ENCODE results near the gene SH3GL2.
A peak's percentile ranks its signal among the peaks of the same experiment; 100 is the strongest.

The SH3GL2 gene

DNA sequence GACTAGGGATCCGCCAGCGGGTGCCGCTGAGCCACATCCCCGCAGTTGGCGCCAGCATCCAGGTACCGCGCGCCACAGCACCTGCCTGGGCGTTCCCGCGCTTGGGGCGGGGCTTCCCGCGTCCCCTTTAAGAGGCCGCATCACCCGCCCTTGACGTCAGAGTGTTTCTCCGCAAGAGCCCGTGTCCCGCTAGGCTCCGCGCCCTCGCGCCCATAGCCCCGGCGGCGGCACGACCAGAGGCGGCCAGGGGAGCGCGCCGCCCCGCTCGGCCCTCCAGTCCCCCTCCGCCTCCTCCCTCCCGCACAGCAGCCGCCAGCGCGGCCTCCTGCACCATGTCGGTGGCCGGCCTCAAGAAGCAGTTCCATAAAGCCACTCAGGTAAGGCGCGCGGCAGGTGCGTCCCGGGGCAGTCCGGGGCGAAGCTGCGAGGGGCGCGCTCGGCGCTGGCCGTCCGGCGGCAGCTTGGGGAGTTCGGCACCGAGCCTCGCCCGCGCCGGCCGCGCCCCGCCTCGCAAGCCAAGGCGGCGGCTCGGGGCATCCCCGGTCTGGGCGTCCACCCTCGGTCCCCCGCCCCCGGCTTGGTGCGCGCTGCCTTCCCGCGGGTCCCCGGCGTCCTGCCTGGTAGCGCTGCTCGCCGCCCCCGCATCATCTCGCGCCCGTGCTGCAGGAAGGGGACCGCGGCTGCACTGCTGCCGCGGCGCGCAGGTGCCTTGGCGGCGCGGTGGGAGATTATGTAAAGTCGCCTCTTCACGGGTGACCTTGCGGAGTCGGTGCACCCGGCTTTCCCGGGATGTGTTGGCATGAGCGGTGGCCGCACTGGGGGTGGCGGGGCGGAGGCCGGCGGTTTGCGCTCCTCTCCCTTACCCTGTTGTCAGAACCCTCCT is at the start of gene SH3GL2:
Gene SH3GL2, plus strand, starts transcription at position 156 of the 883 bp plus-strand sequence.
- no peak for DNase-seq

DNA sequence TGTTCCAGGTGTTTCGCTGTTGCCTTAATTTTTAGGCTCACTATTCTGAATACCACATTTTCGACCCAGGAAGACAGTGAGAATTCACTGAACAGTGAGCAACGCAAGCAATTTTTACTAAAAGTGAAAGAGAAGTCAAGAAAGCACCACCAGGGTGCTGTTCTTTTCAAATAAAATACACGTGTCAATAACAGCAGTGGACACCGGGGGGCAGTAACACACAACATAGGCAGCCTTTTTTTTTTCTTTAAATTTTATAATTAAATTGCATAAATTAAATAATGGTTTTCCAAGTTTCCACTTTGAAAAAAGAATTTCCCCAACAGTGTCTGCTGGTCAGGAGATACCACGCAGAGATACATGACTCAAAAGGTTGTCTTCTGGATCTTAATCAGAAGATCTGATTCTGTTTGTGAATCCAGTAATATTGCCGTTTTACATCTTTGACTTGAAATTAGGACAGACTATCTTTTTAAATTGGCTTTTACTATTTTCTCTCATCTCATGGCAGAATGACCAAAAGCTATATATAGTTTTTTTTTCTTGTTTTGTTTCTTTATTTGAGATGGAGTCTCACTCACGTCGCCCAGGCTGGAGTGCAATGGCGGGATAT is 47.1 kb upstream of the SH3GL2 start:
- peak in 1 of 2 experiments; percentile 12 for DNase-seq

GRCh38 chr9:17532461-17532860 is 46.4 kb upstream of the SH3GL2 start:
- DNase-seq, result no peak

DNA sequence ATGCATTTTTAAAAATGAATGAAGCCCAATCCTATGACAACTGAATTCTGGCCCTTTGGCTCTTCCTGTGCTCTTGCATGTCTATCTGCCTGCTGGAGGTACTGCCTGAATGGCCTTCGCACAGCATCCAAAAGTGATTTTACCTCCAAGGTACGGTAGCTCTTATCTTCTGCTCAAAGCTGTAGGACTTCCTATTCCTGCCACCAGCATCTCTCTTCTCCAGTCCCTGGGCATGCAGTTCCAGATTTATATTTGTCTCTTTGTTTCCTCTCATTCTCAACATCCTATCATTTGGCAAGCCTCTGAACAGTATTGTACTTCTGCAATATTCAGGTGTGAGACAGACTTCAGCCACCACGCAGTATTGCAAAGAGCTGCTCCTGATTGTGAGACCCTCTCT is 43.7 kb upstream of the SH3GL2 start:
- DNase-seq, result no peak

DNA sequence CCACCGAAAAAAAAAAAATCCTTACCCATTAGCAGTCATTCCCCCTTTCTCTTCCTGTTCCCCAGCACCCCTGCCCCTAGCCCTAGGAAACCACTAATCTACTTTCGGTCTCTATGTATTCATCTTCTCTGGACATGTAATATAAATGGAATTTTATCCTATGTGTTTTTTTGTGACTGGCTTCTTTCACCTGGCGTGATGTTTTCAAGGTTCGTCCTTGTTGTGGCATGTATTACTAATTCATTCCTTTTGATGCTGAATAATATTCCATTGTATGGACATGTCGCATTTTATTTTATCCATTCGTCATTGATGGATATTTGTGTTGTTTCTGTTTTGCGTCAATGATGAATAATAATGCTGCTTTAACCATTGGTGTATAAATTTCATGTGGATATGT is 42.8 kb upstream of the SH3GL2 start:
- no peak for DNase-seq

GRCh38 chr9:17551023-17551422 is 27.8 kb upstream of the SH3GL2 start:
- DNase-seq, result no peak

DNA sequence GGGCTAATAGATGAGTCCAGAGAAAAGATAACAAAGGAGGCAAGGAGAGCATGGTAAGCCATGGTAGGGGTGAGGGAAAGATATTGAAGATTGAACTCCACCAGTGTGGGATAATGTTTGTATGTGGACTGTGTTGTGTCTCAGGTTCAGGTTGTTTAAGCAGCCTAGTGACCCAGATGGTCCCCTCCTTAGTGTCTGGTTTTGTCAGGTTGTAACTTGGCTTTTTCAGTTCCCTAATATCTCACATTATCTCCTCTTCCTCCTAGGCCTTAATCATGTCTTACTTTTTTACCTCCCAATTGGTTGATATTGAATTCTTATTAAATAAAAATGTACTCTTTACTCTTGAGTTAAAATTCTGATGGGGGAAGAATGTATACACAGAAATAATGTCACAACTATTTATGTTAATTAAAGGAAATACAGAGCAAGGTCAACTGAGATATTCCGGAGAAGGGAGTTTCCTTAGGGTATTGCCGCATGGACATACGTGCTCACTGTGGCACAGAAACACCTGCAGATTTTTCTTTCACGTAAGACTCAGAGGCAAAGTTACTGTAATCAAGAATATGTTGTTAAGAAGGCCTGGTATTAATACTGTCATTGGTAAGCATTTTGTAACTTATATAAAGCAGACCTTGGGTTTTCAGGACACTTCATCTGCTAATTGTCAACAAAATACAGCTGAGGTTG is 23.4 kb upstream of the SH3GL2 start:
- no peak for DNase-seq

GRCh38 chr9:17556255-17556654 is 22.6 kb upstream of the SH3GL2 start:
- DNase-seq, result no peak

- no peak for DNase-seq
These were observed 21.9 kb upstream of the SH3GL2 start for GRCh38 chr9:17556935-17557334.

DNA sequence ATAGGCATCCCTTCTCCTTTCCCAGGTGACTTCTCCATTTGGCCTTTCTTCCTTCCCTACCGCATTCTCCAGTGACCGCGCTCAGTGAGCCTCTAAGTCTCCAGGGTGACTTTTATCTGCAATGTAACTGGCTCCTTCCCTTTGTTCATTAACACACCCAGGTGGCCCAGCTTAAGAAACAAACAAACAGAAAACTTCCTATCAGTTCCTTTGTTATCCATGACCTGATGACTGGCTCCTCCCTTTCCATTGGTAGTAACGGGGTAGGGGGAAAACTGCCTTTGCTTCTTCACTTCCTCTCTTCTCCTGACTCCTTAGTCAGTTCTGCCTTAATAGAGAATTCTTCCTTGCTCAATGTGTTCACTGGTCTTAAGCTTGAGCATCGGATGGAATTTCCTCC is 7.0 kb upstream of the SH3GL2 start:
- DNase-seq, result no peak

DNA sequence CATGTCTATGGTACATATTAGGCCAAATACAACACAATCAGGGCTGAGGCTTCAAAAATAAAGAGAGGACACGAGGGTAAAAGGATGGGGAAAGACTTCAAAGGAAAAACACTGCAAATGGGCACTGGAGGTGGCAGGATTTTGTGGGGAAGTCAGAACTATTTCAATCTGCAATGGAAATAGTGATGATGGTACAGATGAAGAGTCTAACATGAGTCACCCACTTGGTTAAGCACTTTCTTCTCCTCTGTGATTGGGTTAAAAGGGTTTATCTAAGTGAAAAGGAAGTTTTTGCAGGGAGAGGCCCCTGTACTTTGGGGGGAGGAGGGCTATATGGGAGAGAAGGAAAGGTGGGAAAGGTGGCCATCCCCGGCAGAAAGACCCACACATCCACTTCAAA is 4.5 kb upstream of the SH3GL2 start:
- no peak for DNase-seq

DNA sequence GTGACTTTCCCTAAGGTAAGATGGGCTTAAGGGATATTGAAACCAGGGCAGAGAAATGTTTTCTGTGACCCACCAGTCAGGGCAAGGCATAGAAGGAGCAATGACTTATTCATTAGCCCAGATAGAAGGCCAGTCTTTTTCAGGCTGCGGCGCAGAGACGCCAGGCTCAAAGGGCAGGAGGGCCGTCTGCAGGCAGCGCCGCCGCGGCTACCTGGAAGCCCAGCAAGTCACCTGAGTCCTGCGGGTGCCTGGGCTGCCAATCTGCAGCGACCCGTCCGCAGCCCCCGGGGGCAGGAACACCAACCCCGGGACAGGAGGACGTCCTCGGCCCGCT is 322 bp upstream of the SH3GL2 start:
- DNase-seq, result no peak

- DNase-seq, result no peak
These were observed 1.3 kb downstream of the SH3GL2 start for GRCh38 chr9:17580119-17580518.

DNA sequence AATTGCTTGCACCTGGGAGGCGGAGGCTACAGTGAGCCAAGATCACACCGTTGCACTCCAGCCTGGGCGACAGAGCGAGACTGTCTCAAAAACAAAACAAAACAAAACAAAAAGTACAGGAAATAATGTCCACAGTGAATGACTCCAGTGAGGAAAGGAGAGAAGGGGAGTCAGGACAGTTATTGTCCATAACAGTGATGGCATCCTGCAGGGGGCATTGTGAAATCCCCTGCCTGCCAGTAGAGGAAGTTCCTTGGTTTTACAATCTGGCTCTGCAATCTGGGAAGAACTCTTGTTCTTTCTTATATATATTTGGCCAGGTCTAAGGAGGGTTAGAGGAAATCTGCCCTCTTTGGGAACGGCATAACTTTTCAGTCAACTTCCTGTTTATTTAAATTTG is 8.2 kb downstream of the SH3GL2 start:
- no peak for DNase-seq

GRCh38 chr9:17588395-17588794 is 9.5 kb downstream of the SH3GL2 start:
- DNase-seq, result no peak

GRCh38 chr9:17588941-17589340 is 10.1 kb downstream of the SH3GL2 start:
- DNase-seq, result no peak

DNA sequence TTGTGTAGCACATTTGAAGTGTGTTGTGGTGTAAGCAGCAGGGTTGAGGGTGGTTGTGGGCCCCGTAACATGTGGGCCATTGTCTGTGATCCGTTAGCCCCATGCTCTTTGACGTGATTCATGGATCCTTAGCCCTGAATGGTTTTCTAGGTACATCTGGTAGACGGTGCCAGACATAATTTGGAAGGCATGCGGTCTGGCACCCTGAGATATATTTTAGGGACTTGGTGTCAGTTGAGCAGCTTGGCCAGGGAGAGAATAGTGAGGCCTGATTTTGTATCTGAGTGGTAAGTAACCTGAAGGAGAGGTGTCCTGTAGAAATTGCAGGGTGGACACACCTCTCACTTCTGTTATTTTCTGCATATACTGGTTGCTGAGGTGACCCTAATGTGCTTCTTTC is 10.9 kb downstream of the SH3GL2 start:
- no peak for DNase-seq

DNA sequence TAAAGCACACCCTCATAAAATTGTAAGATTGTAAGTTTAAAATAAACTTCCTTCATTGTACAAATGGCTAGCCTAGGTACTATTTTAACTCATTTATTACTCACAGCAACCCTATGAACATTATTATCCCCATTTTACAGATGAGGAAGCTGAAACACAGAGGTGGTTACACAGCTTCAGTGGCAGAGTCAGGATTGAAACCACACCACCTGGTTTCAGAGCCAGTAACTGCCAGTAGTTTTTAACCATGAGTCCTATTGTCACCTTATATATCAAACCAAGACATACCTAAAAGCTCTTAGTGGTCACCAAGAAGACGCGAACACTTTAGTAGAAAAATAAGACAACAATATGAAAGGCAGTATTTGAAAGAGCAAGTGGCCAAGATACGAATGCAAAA is 16.1 kb downstream of the SH3GL2 start:
- no peak for DNase-seq

- no peak for DNase-seq
These were observed 19.1 kb downstream of the SH3GL2 start for GRCh38 chr9:17597977-17598376.

DNA sequence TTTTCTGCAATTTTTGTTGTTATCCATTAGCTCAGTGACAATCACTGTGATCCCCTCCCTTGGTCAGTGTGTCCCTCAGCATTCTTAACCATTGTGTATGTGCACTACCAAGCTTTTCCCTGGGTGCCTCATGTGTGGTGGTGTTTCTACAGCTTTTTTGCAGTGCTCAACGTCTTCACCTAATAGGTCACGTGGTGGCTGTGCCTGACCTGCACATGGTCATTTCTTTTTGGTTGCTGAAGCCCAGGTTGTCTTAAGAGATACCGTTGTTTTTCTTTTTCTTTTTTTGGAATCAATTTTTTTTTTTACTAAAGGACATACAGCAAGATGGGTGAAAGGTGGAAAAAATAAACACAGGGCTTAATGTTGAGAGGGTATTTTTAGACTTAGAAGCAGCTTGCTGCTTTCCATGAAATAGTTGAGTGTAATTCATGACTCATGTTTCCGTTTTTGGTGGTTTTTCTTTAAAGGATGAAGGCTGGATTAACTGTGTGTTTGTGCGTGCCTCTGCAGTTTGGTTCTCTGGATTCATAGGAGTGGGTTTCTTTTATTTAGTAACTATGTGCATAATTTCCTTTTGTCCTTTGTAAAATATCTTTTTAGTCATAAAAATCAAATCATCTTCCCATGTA is 22.2 kb downstream of the SH3GL2 start:
- no peak for DNase-seq

GRCh38 chr9:17604556-17604955 is 25.7 kb downstream of the SH3GL2 start:
- no peak for DNase-seq

- no peak for DNase-seq
These were observed 30.6 kb downstream of the SH3GL2 start for GRCh38 chr9:17609312-17610005.

- no peak for DNase-seq
These were observed 32.5 kb downstream of the SH3GL2 start for GRCh38 chr9:17611342-17611741.

Measured in SHP77 (cell line).